Measurements from ENCODE around the gene ILKAP. TPM values are rescaled to one million over a fixed set of nuclear protein-coding genes. Genes with fewer than 3 reads are reported as not detected.
A peak's percentile ranks its signal among the peaks of the same experiment; 100 is the strongest.
"Not testable (repeated sequence)": the region's sequence is repeated elsewhere in the genome, so short reads cannot be mapped to it uniquely, and the experiment has no call there.

Gene ILKAP
- polyA plus RNA-seq, 1 experiment = 31.1 TPM

GRCh38 chr2:238174701-238175100 is 28.8 kb downstream of the ILKAP start:
- ChIA-PET POLR2A (no interaction called here), CTCF (interaction anchor here (1.2 to 1.8 kb wide), 2 partner anchors 10 to 14 kb away, joined by 3 to 5 read pairs; no protein-coding TSS in a partner anchor)
- Histone ChIP-seq H3K27me3 (ENCODE audit: control insufficient read depth, insufficient read depth, low read length) (no peaks in the 10 kb centered on the region), H3K4me3 (ENCODE audit: low read depth, low read length) (no peak overlapping the region), H3K36me3 (ENCODE audit: control insufficient read depth, insufficient read depth, low read length) (peaks cover 20% of the 10 kb centered on the region)
- TF ChIP-seq CTCF (IDR thresholded peaks at IDR 0.05; ENCODE audit: insufficient read depth, low read depth, low read length) = no peak
- DNase-seq (ENCODE audit: low read depth) = no peak

- TF ChIP-seq CTCF (IDR thresholded peaks at IDR 0.05; ENCODE audit: insufficient read depth, low read depth, low read length) = no peak
- ChIA-PET POLR2A (no interaction called here), CTCF (interaction anchor here (1.2 to 1.8 kb wide), 2 partner anchors 9 to 14 kb away, joined by 3 to 5 read pairs; no protein-coding TSS in a partner anchor)
- no peak overlapping the region for H3K4me3 ChIP-seq (ENCODE audit: low read depth, low read length)
- H3K27me3 ChIP-seq (ENCODE audit: control insufficient read depth, insufficient read depth, low read length) = no peaks in the 10 kb centered on the region
- no peak for DNase-seq (ENCODE audit: low read depth)
- H3K36me3 ChIP-seq (ENCODE audit: control insufficient read depth, insufficient read depth, low read length) = peaks cover 18% of the 10 kb centered on the region
Observed at GRCh38 chr2:238174291-238174690, 29.2 kb downstream of the ILKAP start.

- POLR2A ChIA-PET = no interaction called here
- no peak for DNase-seq (ENCODE audit: low read depth)
- Histone ChIP-seq H3K4me3 (ENCODE audit: low read depth, low read length) (no peak overlapping the region), H3K27me3 (ENCODE audit: control insufficient read depth, insufficient read depth, low read length) (no peaks in the 10 kb centered on the region), H3K36me3 (ENCODE audit: control insufficient read depth, insufficient read depth, low read length) (peaks cover 18% of the 10 kb centered on the region)
- CTCF ChIA-PET = no interaction called here
- TF ChIP-seq CTCF (IDR thresholded peaks at IDR 0.05; ENCODE audit: insufficient read depth, low read depth, low read length) = peak; percentile 22; the same call in 1 of the 2 replicates
Observed at GRCh38 chr2:238173692-238174091, 29.8 kb downstream of the ILKAP start.

- POLR2A ChIA-PET = no interaction called here
- Histone ChIP-seq H3K4me3 (ENCODE audit: low read depth, low read length) (no peak overlapping the region), H3K36me3 (ENCODE audit: control insufficient read depth, insufficient read depth, low read length) (peaks cover 19% of the 10 kb centered on the region)
Observed at GRCh38 chr2:238172439-238172838, 31.1 kb downstream of the ILKAP start.

GRCh38 chr2:238171575-238172187 is 31.8 kb downstream of the ILKAP start:
- ChIA-PET POLR2A (no interaction called here), CTCF (no interaction called here)
- no peak for TF ChIP-seq CTCF (IDR thresholded peaks at IDR 0.05; ENCODE audit: insufficient read depth, low read depth, low read length)
- no peak for DNase-seq (ENCODE audit: low read depth)
- Histone ChIP-seq H3K4me3 (ENCODE audit: low read depth, low read length) (no peak overlapping the region), H3K27me3 (ENCODE audit: control insufficient read depth, insufficient read depth, low read length) (no peaks in the 10 kb centered on the region), H3K36me3 (ENCODE audit: control insufficient read depth, insufficient read depth, low read length) (peaks cover 22% of the 10 kb centered on the region)

More at GRCh38 chr2:238172439-238172838, 31.1 kb downstream of the ILKAP start:
- TF ChIP-seq CTCF (IDR thresholded peaks at IDR 0.05; ENCODE audit: insufficient read depth, low read depth, low read length) = no peak
- H3K27me3 ChIP-seq (ENCODE audit: control insufficient read depth, insufficient read depth, low read length) = no peaks in the 10 kb centered on the region
- DNase-seq (ENCODE audit: low read depth) = no peak
- CTCF ChIA-PET = no interaction called here

- POLR2A ChIA-PET; DNase-seq (ENCODE audit: low read depth); CTCF ChIA-PET; H3K4me3 ChIP-seq (ENCODE audit: low read depth, low read length); H3K27me3 ChIP-seq (ENCODE audit: control insufficient read depth, insufficient read depth, low read length): not testable (repeated sequence)
- peaks cover 25% of the 10 kb centered on the region for H3K36me3 ChIP-seq (ENCODE audit: control insufficient read depth, insufficient read depth, low read length)
Observed at GRCh38 chr2:238171072-238171431, 32.4 kb downstream of the ILKAP start.
